HCT116 (cell line): ENCODE results near the gene PPP1R27.

Source experiments
- ELF1 ChIP-seq: IDR thresholded peaks from 2 replicates; pipeline ENCODE4 v1.6.1; 2012; ENCODE audit warnings: low read depth, borderline replicate concordance
- EZH2 ChIP-seq: fragments of 200-600 bp; sonication (generic); IDR thresholded peaks from 2 replicates; pipeline ENCODE4 v1.6.1; 2017; ENCODE audit warnings: antibody characterized with exemption, mixed run types
- EZH2phosphoT487 ChIP-seq: fragments of 200-600 bp; IDR thresholded peaks from 2 replicates; pipeline ENCODE4 v1.6.1; 2018; ENCODE audit warnings: antibody characterized with exemption, borderline replicate concordance
- FOSL1 ChIP-seq: IDR thresholded peaks from 2 replicates; pipeline ENCODE4 v1.6.1; 2012; ENCODE audit warnings: low read depth
- POLR2AphosphoS5 ChIP-seq: IDR thresholded peaks from 2 replicates; pipeline ENCODE4 v1.6.1; 2011; ENCODE audit warnings: mild to moderate bottlenecking, low read depth, low read length, moderate library complexity
- RAD21 ChIP-seq: IDR thresholded peaks from 2 replicates; pipeline ENCODE4 v1.6.1; 2012; ENCODE audit warnings: low read depth, mild to moderate bottlenecking
- SIN3A ChIP-seq: IDR thresholded peaks from 2 replicates; pipeline ENCODE4 v1.6.1; 2012; ENCODE audit warnings: low read depth
- SP1 ChIP-seq: IDR thresholded peaks from 2 replicates; pipeline ENCODE4 v1.6.1; 2012; ENCODE audit warnings: low read depth
- YY1 ChIP-seq: IDR thresholded peaks from 2 replicates; pipeline ENCODE4 v1.6.1; 2011; ENCODE audit warnings: low read length, low read depth, moderate library complexity, mild to moderate bottlenecking; ENCODE audit not compliant: insufficient replicate concordance; ENCODE audit errors: extremely low read depth
- ZBTB33 ChIP-seq: IDR thresholded peaks from 2 replicates; pipeline ENCODE4 v1.6.1; 2011; ENCODE audit warnings: mild to moderate bottlenecking, low read length, moderate library complexity; ENCODE audit not compliant: insufficient replicate concordance; ENCODE audit errors: extremely low read depth
- TF ChIP-seq, protein P1 (sequence below), 3 experiments: fragments of 200-600 bp in 1 of 3; sonication (generic) in 1 of 3; IDR thresholded peaks in 2 of 3; conservative IDR thresholded peaks in 1 of 3; 2 replicates each; pipeline ENCODE4 v1.5.1; 2012 to 2017; ENCODE audit warnings: low read depth in 2 of 3, low read length in 2 of 3, antibody characterized with exemption in 1 of 3, borderline replicate concordance in 1 of 3, control low read depth in 1 of 3, mild to moderate bottlenecking in 1 of 3, mixed read lengths in 1 of 3, mixed run types in 1 of 3, moderate library complexity in 1 of 3; ENCODE audit not compliant: insufficient read depth in 1 of 3
- TF ChIP-seq, protein P2 (sequence below): IDR thresholded peaks from 2 replicates; pipeline ENCODE4 v1.6.1; 2012; ENCODE audit warnings: low read depth

GRCh38 chr17:81884520-81884919 lies 49.7 kb upstream of the PPP1R27 start:
- TF ChIP-seq SP1: no peak
- TF ChIP-seq ZBTB33: no peak
- TF ChIP-seq, protein P1, sequence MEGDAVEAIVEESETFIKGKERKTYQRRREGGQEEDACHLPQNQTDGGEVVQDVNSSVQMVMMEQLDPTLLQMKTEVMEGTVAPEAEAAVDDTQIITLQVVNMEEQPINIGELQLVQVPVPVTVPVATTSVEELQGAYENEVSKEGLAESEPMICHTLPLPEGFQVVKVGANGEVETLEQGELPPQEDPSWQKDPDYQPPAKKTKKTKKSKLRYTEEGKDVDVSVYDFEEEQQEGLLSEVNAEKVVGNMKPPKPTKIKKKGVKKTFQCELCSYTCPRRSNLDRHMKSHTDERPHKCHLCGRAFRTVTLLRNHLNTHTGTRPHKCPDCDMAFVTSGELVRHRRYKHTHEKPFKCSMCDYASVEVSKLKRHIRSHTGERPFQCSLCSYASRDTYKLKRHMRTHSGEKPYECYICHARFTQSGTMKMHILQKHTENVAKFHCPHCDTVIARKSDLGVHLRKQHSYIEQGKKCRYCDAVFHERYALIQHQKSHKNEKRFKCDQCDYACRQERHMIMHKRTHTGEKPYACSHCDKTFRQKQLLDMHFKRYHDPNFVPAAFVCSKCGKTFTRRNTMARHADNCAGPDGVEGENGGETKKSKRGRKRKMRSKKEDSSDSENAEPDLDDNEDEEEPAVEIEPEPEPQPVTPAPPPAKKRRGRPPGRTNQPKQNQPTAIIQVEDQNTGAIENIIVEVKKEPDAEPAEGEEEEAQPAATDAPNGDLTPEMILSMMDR (IDR thresholded peaks at IDR 0.05 in 2 of 3, conservative IDR thresholded peaks at IDR 0.05 in 1 of 3; ENCODE audit: borderline replicate concordance in 1 of 3, insufficient read depth in 1 of 3, low read depth in 2 of 3, low read length in 2 of 3): no peak
- TF ChIP-seq FOSL1: no peak
- TF ChIP-seq EZH2: no peak
- TF ChIP-seq EZH2phosphoT487: no peak
- TF ChIP-seq YY1: no peak
- no peak for TF ChIP-seq ELF1
- no peak for TF ChIP-seq SIN3A
- TF ChIP-seq, protein P2, sequence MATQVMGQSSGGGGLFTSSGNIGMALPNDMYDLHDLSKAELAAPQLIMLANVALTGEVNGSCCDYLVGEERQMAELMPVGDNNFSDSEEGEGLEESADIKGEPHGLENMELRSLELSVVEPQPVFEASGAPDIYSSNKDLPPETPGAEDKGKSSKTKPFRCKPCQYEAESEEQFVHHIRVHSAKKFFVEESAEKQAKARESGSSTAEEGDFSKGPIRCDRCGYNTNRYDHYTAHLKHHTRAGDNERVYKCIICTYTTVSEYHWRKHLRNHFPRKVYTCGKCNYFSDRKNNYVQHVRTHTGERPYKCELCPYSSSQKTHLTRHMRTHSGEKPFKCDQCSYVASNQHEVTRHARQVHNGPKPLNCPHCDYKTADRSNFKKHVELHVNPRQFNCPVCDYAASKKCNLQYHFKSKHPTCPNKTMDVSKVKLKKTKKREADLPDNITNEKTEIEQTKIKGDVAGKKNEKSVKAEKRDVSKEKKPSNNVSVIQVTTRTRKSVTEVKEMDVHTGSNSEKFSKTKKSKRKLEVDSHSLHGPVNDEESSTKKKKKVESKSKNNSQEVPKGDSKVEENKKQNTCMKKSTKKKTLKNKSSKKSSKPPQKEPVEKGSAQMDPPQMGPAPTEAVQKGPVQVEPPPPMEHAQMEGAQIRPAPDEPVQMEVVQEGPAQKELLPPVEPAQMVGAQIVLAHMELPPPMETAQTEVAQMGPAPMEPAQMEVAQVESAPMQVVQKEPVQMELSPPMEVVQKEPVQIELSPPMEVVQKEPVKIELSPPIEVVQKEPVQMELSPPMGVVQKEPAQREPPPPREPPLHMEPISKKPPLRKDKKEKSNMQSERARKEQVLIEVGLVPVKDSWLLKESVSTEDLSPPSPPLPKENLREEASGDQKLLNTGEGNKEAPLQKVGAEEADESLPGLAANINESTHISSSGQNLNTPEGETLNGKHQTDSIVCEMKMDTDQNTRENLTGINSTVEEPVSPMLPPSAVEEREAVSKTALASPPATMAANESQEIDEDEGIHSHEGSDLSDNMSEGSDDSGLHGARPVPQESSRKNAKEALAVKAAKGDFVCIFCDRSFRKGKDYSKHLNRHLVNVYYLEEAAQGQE: no peak
- TF ChIP-seq POLR2AphosphoS5: no peak
- TF ChIP-seq RAD21: no peak
